B cell (primary cell): Measurements from ENCODE around the gene SH2D3C. TPM values are rescaled to one million over a fixed set of nuclear protein-coding genes. Genes with fewer than 3 reads are reported as not detected.

ENCODE experiments used
- ATAC-seq: fragments of 200-7000 bp; cut with Tn5 transposase; one replicate; pipeline ENCODE4 v1.10.0; 2021; ENCODE audit warnings: low read depth, mild to moderate bottlenecking, moderate number of reproducible peaks, moderate library complexity
- CTCF ChIA-PET: fragments of 350-600 bp; sonication (Branson Sonifier 250); formaldehyde crosslinking; loops from one replicate; lab custom pipeline; 2021; ENCODE audit warnings: antibody characterized with exemption, inconsistent platforms; lab: Charles Lee
- POLR2A ChIA-PET: fragments of 350-600 bp; sonication (Branson Sonifier 250); formaldehyde crosslinking; loops from one replicate; lab custom pipeline; 2021; ENCODE audit warnings: antibody characterized with exemption; lab: Charles Lee
- DNase-seq: peaks from one replicate; pipeline ENCODE4 v3.0.0; 2013
- H2AFZ ChIP-seq: 2 replicates; pipeline ENCODE4 v1.6.1; 2012; ENCODE audit warnings: mild to moderate bottlenecking, low read depth, low read length; ENCODE audit not compliant: insufficient read depth, poor library complexity, severe bottlenecking
- H3K27ac ChIP-seq, 2 donors: 1 replicate in 1 of 2; 2 replicates in 1 of 2; pipeline ENCODE4 v1.5.1; 2012 to 2013; ENCODE audit warnings: low read length in 2 of 2, mild to moderate bottlenecking in 2 of 2, moderate library complexity in 1 of 2
- H3K27me3 ChIP-seq, 4 experiments: fragments of 200-600 bp in 1 of 4; sonication (generic) in 1 of 4; replicated peaks in 1 of 4; 1 replicate in 2 of 4; 2 replicates in 2 of 4; pipeline versions ENCODE4 v1.6.1 to v1.7.0; 2013 to 2016; ENCODE audit warnings: low read length in 3 of 4, mild to moderate bottlenecking in 2 of 4, mixed read lengths in 1 of 4, moderate library complexity in 1 of 4; ENCODE audit not compliant: insufficient read depth in 4 of 4, control insufficient read depth in 3 of 4; ENCODE audit errors: control extremely low read depth in 1 of 4
- H3K36me3 ChIP-seq, 2 experiments: replicated peaks in 1 of 2; 1 replicate in 1 of 2; 2 replicates in 1 of 2; pipeline versions ENCODE4 v1.6.1 to v1.7.1; 2013; ENCODE audit warnings: low read length in 1 of 2; ENCODE audit not compliant: insufficient read depth in 2 of 2, control insufficient read depth in 1 of 2; ENCODE audit errors: control extremely low read depth in 1 of 2, extremely low read depth in 1 of 2
- H3K4me1 ChIP-seq, 2 donors: fragments of 200-600 bp in 1 of 2; sonication (generic) in 1 of 2; 1 replicate in 1 of 2; 2 replicates in 1 of 2; pipeline versions ENCODE4 v1.5.1 to v1.6.1; 2013 to 2017; ENCODE audit warnings: low read length in 2 of 2; ENCODE audit not compliant: control insufficient read depth in 2 of 2, insufficient read depth in 2 of 2
- H3K4me2 ChIP-seq: replicated peaks from 2 replicates; pipeline ENCODE3; 2012; ENCODE audit warnings: mild to moderate bottlenecking, low read depth, low read length; ENCODE audit not compliant: poor library complexity, severe bottlenecking
- H3K4me3 ChIP-seq, 5 experiments: fragments of 200-600 bp in 1 of 5; sonication (generic) in 1 of 5; 1 replicate in 3 of 5; 2 replicates in 2 of 5; pipeline versions ENCODE4 v1.5.1 to v1.7.0; 2011 to 2016; ENCODE audit warnings: low read length in 4 of 5, mild to moderate bottlenecking in 4 of 5, low read depth in 2 of 5, control low read depth in 1 of 5, moderate library complexity in 1 of 5; ENCODE audit not compliant: insufficient read depth in 1 of 5; ENCODE audit errors: control extremely low read depth in 1 of 5, extremely low read depth in 1 of 5
- H3K79me2 ChIP-seq: fragments of 200-600 bp; sonication (generic); one replicate; pipeline ENCODE4 v1.6.0; 2016; ENCODE audit warnings: low read length; ENCODE audit not compliant: control insufficient read depth, insufficient read depth
- H3K9ac ChIP-seq: fragments of 200-600 bp; sonication (generic); 2 replicates; pipeline ENCODE4 v1.6.1; 2017; ENCODE audit warnings: mild to moderate bottlenecking, low read length, moderate library complexity
- H3K9me3 ChIP-seq, 3 donors: one replicate each; pipeline versions ENCODE4 v1.6.1 to v1.7.1; 2013; ENCODE audit warnings: low read length in 2 of 3; ENCODE audit not compliant: control insufficient read depth in 2 of 3, insufficient read depth in 1 of 3; ENCODE audit errors: control extremely low read depth in 1 of 3
- H4K20me1 ChIP-seq: 2 replicates; pipeline ENCODE4 v1.6.0; 2012; ENCODE audit warnings: mild to moderate bottlenecking, low read length; ENCODE audit not compliant: insufficient read depth, control insufficient read depth, poor library complexity, severe bottlenecking
- H3K27ac Mint-ChIP-seq: one replicate; pipeline ENCODE4 v1.8.0; 2021; ENCODE audit warnings: mixed read lengths
- H3K27me3 Mint-ChIP-seq: one replicate; pipeline ENCODE4 v1.8.0; 2021; ENCODE audit warnings: mixed read lengths
- H3K4me1 Mint-ChIP-seq: one replicate; pipeline ENCODE4 v1.8.0; 2021; ENCODE audit warnings: mixed read lengths
- H3K4me3 Mint-ChIP-seq: one replicate; pipeline ENCODE4 v1.8.0; 2021; ENCODE audit warnings: mixed read lengths
- H3K9me3 Mint-ChIP-seq: one replicate; pipeline ENCODE4 v1.8.0; 2022; ENCODE audit warnings: mixed read lengths; ENCODE audit not compliant: insufficient read depth
- CTCF ChIP-seq: fragments of 200-600 bp; IDR thresholded peaks from one replicate; pipeline ENCODE4 v1.8.0; 2022; ENCODE audit warnings: antibody characterized with exemption, mild to moderate bottlenecking
- EZH2 ChIP-seq: IDR thresholded peaks from 2 replicates; pipeline ENCODE4 v1.6.1; 2012; ENCODE audit warnings: borderline replicate concordance, low read depth, mild to moderate bottlenecking, moderate library complexity, low read length; ENCODE audit not compliant: insufficient read depth, poor library complexity, severe bottlenecking
- WGBS: methylation state at CpG from one replicate; pipeline ENCODE4 v1.1.5; 2013; ENCODE audit warnings: missing lambda C conversion rate; ENCODE audit not compliant: insufficient coverage; 5-methylcytosine and 5-hydroxymethylcytosine counted together
- intact Hi-C: fragments of 100-400 bp; cut with micrococcal nuclease; formaldehyde crosslinking; loops from one replicate; pipeline ENCODE4 v1.10.0; 2022
- polyA plus RNA-seq: library from polyadenylated mRNA; depleted of rRNA; stranded (reverse); fragments of >200 nt; gene quantifications from 2 replicates; pipeline ENCODE4 v1.2.3, GENCODE V29; 2012
- total RNA-seq, 2 donors: library from RNA; stranded (reverse); fragments of 120-200 nt in 1 of 2; gene quantifications; 1 replicate in 1 of 2; 2 replicates in 1 of 2; pipeline versions ENCODE4 v1.2.3 to v1.2.4, GENCODE V29; 2013 to 2022

Gene SH2D3C
- total and polyA plus RNA-seq, 2 donors (not counting 1 experiment from before 2014, with no cell fraction given): 66.3 to 85.5 TPM

- ChIA-PET CTCF (interaction anchor here (0.9 kb wide), 2 partner anchors 49 to 215 kb away, joined by 4 read pairs; no protein-coding TSS in a partner anchor), POLR2A (interaction anchor here (0.6 to 0.7 kb wide), 2 partner anchors 22 to 30 kb away, joined by 5 to 8 read pairs; no protein-coding TSS in a partner anchor)
- Mint-ChIP-seq H3K4me3 (no peak overlapping the region), H3K9me3 (no peaks in the 10 kb centered on the region), H3K27ac (no peak overlapping the region), H3K27me3 (no peaks in the 10 kb centered on the region), H3K4me1 (peaks cover 9% of the 10 kb centered on the region)
- Histone ChIP-seq H3K9me3 (no peaks in the 10 kb centered on the region), H3K36me3 (peaks cover 0 to 58% of the 10 kb centered on the region in 2 experiments), H3K27ac (peak overlapping the region in 1 of 2 donors; percentile 6), H3K4me3 (no peak overlapping the region), H2AFZ (no peak overlapping the region), H3K27me3 (no peaks in the 10 kb centered on the region), H3K4me2 (no peak overlapping the region), H3K4me1 (peaks cover 8 to 11% of the 10 kb centered on the region in 2 donors), H3K9ac (no peak overlapping the region), H4K20me1 (peaks cover 8% of the 10 kb centered on the region), H3K79me2 (peaks cover 35% of the 10 kb centered on the region)
- WGBS: 73% methylated on average over 12 of the region's 17 CpGs
- ATAC-seq (no peak), DNase-seq (no peak)
- intact Hi-C loops: no loop called here
- TF ChIP-seq CTCF (no peak), EZH2 (no peak)
Measured at GRCh38 chr9:127808347-127809001, 30.0 kb upstream of the SH2D3C start.

DNA sequence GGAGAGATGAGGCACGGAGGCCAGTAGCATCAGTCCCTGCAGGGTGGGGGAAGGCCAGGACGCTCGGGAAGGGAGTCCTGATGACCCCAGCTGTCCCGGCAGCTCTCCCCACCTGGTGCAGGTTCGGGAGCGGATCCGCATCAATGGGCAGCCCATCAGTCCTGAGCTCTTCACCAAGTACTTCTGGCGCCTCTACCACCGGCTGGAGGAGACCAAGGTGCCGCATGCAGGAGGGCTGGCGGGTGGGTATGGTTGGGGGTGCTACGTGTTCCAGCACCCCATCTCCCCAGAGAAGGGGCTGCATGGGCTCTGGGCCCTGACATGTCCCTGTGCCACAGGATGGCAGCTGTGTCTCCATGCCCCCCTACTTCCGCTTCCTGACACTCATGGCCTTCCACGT lies 28.4 kb upstream of the SH2D3C start:
- WGBS: 98% methylated on average over 11 of the region's 14 CpGs
- Mint-ChIP-seq H3K9me3 (no peaks in the 10 kb centered on the region), H3K4me1 (peaks cover 22% of the 10 kb centered on the region), H3K27me3 (no peaks in the 10 kb centered on the region), H3K27ac (no peak overlapping the region), H3K4me3 (no peak overlapping the region)
- DNase-seq (no peak), ATAC-seq (no peak)
- H3K4me1 ChIP-seq: peaks cover 14 to 22% of the 10 kb centered on the region in 2 donors
- intact Hi-C loops: no loop called here
- no peaks in the 10 kb centered on the region for H3K27me3 ChIP-seq
- CTCF ChIA-PET: no interaction called here
- TF ChIP-seq EZH2 (no peak), CTCF (no peak)
- POLR2A ChIA-PET: no interaction called here
- peaks cover 47% of the 10 kb centered on the region for H3K79me2 ChIP-seq
- H3K4me3 ChIP-seq: no peak overlapping the region
- no peaks in the 10 kb centered on the region for H3K9me3 ChIP-seq
- no peak overlapping the region for H2AFZ ChIP-seq
- H3K4me2 ChIP-seq: no peak overlapping the region
- H4K20me1 ChIP-seq: peaks cover 8% of the 10 kb centered on the region
- peaks cover 0 to 47% of the 10 kb centered on the region in 2 experiments for H3K36me3 ChIP-seq
- H3K27ac ChIP-seq: no peak overlapping the region
- H3K9ac ChIP-seq: no peak overlapping the region
